CD4-positive, alpha-beta T cell treated with Interleukin-21 for 1 hour (primary cell): ENCODE data around the gene SPATA31C2.
"Not testable (repeated sequence)": the region's sequence is repeated elsewhere in the genome, so short reads cannot be mapped to it uniquely, and the experiment has no call there.

Experiments
- DNase-seq: peaks from one replicate; pipeline ENCODE4 v3.0.0-alpha.2; 2020

Gene SPATA31C2

DNA sequence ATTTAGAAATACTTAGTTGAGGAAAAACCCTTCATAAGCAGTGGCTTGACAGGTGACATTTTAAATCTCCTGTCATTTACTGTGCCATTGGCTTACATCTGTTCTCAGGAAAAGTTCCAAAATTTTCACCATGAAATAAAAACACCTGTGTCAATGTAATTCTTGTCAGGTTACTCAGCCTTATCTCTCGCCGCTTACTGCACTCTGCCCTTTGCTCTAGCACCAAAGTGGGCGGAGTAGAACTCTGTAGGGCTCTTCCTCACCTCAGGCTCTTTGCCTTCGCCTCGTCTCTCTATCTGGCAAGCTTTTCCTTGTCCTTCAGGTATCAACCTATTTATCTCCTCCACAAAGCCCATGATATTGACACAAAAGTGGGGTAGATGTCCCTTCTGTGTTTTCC, 20.2 kb downstream of the SPATA31C2 start:
- not testable (repeated sequence) for DNase-seq

DNA sequence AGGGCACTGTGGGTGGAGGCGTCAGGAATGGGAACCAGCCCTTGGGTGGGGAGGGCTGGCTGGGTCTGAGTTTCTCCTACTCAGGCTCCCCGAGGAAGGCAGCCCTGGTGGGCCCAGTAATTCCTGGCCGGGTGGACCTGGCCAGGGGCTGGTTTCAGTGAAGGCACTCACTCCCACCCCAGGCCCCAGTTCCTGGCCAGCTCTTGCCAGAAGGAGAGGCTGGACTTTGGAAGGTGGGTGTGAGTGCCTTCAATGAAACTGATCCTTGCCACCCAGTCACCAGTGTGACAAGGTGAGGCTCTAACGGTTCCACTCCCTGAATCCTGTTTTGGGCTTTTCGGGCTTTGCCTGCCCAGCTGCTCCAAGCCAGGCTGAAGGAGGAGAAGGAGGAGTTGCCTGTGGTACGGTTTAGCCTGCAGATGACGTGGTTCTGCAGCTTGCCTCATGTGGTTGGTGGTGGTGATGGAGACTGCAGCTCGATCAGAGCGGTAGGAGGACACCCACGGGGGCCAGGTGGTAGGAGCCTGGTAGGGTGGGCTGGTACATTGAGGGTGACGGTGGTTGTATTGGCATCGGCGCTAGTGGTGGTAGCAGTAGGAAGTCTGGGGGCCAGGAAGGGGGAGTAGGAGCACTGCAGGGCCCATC, 23.2 kb downstream of the SPATA31C2 start:
- DNase-seq, result not testable (repeated sequence)

DNA sequence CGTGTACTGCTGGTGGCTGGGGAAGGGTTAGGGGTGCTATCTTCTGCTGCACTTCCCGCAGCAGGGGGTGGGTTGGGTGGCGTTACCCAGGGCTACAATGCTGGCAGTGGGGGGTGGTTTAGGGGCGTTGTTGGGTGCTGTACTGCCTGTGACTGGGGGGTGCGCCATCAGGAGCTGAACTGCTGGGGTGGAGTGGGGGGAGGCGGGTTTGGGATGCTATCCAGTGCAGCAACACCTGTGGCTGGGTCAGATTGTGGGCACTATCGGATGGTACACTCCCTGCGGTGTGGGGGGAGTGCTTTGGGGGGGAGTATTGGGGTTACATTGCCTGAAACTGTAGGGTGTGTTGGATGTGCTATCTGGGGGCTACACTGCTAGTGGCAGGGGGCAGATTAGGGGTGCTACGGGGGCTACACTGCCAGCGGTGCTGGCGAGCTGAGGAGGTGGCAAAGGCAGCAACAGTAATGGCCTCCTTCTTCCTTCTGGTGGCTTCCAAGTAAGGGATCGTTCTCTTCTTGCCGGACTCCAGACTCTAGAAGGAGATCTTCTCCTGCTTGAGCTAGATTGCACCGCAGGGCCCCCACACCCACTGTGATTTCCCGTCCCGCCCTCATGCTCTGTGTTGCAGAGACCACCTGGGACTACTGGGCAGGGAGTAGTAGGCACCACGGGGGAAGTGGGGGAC, 23.9 kb downstream of the SPATA31C2 start:
- DNase-seq, result not testable (repeated sequence)

DNA sequence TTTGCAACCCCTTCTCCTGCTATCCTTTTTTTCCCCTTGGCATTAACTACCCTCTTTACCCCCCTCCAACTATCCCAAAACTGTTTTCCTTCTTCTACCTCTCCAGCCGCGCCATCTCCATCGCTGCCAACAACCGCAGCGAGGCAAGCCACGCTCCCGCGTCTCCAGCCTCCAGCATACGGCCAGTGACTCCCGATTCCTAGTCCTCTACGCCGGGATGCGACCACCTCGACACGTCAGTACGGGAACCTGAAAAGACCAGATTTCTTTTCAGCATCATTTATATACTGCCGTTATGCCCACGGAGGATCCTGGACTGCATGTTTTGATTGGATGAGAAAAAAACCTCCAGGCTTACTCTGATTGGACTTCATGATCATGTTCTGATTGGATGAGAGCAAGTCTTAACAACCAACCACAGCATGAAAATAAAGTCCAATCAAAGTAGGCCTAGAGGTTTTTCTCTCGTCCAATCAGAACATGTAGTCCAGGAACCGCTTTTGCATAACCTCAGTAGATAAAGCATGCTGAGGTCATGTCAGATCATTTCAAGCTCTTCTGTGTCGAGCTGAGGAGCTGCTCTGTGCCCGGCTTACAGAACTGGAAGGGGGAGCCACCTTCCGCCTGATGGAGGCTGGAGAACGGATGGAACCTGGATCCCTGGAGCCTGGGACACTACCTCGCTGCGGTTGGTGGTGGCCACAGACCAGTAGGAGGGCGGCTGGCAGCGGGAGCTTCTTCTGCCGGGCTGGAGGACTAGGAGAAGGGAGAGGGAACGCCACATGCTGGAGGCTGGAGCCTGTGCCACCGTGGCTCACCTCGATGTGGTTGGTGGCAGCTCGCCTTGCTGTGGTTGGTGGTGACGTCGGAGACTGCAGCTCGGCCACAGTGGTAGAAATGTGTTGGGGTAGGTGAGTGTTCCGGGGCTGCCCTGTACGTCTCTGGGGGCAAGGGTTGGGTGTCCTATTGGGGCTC, 24.8 kb downstream of the SPATA31C2 start:
- DNase-seq, result not testable (repeated sequence)

DNA sequence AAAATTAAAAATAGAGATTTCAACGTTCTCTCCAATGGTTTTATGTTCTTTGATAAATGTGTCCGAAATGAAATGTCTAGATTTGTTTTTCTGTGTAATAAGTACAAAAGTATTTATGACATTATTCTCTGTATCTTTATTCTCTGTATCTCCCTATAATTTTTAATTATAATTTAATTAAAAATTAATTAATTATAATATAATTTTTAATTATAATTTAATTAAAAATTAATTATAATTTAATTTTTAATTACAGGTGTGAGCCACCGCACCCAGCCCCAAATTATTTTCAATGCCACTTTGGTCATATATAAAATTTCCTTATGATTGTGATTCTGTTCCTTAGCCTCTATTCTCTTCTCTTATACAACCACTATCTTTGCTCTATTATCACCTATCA, 28.2 kb downstream of the SPATA31C2 start:
- no peak for DNase-seq

DNA sequence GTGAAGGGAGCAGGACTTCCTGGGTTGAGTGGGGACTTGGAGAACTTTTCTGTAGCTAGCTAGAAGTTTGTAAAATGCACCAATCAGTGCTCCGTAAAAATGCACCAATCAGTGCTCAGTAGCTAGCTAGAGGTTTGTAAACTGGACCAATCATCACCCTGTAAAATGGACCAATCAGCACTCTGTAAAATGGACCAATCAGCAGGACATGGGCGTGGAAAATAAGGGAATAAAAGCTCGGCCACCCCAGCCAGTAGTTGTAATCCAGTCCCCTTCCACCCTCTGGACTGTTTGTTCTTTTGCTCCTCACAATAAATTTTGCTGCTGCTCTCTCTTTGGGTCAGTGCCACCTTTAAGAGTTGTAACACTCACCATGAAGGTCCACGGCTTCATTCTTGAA, 29.5 kb downstream of the SPATA31C2 start:
- DNase-seq, result no peak

DNA sequence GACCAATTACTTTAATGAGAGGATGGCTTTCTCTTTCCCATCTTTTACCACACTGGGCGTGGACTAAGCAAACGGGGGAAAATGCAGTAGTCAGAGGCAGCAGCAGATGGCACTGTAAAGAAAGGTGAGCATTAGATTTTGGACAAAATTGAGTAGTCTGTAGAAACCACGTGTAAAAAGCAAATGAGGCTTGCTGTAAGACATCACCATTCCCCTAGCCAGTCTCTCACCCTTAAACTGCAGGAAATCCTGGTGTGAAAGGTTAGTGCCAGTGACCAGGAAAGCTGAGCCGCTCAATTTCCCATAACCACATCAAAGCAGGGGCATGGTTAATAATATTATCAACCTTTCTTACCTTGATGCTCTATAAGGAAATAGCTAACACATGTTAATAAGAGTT, 31.8 kb downstream of the SPATA31C2 start:
- DNase-seq, result no peak

DNA sequence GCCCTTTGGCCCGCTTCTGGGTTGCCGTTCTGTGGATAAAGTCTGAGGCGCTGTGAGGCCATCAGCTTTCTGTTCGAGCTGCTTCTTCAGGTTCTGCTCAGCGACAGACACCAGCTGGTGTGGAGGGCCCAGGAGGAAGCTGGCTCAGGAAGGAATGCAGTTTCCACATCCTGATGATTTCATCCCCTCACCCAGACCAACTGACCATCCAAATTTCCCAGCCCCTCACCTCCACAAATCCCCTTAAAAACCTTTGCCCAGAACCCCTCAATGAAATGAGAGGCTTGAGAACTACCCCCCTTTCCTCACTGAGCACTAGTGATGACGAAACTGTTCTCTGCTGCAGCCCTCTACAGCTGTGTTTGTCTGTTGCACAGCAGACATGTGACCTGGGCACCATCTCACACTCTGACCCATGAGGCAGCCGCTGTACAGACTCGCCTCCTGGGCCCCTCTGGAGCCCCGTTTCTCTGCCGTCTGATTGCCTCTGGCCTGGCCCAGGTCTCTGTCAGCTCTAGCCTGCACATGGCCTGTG, 45.4 kb downstream of the SPATA31C2 start:
- no peak for DNase-seq

DNA sequence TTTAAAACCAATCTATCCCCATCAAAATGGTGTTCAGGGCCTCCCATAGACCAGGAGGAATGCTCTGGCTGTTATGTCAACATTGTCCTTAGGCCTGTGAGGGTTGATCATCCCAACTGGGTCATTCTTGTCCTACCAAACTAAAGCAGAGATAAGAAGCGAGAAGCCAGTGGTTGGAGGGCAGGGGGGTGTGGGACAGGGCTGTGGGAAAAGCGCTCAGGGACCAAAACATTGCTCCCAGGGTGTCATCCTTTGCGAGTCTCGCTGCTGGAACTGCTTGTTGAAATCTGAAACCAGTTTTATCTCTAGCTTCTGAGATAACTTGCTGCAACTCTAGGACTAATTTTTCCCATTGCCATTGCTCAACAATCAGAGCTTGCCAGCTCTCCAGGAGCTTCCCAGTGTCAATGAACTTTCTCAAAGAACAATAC, 48.1 kb downstream of the SPATA31C2 start:
- DNase-seq, result no peak

DNA sequence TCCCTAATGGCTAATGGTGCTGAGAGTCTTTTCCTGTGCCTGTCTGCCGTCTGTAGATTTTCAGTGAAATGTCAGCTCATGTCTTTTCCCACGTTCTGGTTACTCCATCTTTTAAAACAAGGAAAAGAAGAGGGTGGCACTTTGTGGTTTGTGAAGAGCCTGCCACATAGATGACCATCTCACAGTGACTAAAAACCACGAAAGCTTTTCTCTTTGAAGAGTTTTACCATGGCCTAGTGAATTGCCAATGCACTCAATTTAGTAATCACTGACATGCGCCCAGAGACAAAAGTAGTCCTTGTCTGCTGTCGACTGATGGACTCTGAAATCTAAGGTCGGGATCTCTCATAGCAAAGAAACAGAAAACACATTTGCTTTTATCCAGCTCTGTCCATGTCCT, 50.4 kb downstream of the SPATA31C2 start:
- DNase-seq, result no peak

DNA sequence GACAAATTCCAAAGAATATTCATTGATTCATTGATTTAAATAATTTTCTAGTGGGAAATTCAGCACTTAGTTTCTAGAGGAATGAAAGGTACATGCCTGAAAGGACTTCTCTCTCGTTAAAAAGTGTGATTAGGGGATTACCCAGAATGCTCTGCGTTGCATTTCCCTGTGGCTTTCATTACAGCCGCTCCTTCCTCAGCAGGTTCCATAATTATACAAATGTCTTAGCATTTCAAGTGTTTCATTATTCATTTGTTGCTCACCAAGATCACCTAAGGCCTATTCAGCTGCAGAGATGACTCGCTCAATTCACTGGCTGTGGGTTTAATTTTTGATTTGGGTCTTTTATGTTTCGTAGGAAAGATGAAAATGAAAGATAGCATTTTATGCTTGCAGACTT, 52.8 kb downstream of the SPATA31C2 start:
- no peak for DNase-seq

DNA sequence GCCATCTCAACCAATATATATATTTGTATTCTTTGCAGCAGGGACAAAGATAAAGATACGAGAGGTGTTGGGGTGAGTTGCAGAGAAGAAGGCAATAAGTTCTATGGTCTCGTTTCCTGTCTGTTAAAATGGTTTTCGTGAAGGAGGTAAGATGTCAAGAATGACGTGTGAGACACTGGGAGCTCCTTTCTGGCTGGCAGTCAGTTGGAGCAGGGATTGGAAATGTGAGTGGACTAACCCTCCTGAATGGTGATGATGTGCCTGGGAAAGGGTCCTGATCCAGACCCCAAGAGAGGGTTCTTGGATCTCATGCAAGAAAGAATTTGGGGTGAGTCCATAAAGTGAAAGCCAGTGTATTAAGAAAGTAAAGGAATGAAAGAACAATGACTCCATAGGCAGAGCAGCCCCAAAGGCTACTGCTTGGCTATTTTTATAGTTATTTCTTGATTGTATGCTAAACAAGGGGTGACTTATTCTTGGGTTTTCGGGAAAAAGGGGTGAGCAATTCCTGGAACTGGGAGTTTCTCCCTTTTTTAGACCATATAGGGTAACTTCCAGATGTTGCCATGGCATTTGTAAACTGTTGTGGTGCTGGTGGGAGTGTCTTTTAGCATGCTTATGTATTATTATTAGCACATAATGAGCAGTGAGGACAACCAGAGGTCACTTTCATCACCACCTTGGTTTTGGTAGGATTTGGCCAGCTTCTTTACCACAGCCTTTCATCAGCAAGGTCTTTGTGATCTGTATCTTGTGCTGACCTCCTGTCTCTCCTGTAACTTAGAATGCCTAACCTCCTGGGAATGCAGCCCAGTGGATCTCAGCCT, 53.7 kb downstream of the SPATA31C2 start:
- DNase-seq, result no peak
